Muscle of arm (tissue), 12 donors: ENCODE measurements around the gene SLC25A20. TPM values are rescaled to one million over a fixed set of nuclear protein-coding genes. Genes with fewer than 3 reads are reported as not detected.
"Not testable (repeated sequence)": the region's sequence is repeated elsewhere in the genome, so short reads cannot be mapped to it uniquely, and the experiment has no call there.

ENCODE experiments used
- DNase-seq: peaks from one replicate; pipeline ENCODE4 v3.0.0-alpha.2; 2013
- polyA plus RNA-seq, 12 donors: library from polyadenylated mRNA; unstranded; fragments of 120-200 nt; gene quantifications; one replicate each; pipeline ENCODE4 v1.2.1, GENCODE V29; 2013; ENCODE audit not compliant: insufficient read length in 12 of 12

SLC25A20 gene
- polyA plus RNA-seq, 12 donors: 11.3 to 20.8 (median 17.2) TPM; not detected in 1

DNA sequence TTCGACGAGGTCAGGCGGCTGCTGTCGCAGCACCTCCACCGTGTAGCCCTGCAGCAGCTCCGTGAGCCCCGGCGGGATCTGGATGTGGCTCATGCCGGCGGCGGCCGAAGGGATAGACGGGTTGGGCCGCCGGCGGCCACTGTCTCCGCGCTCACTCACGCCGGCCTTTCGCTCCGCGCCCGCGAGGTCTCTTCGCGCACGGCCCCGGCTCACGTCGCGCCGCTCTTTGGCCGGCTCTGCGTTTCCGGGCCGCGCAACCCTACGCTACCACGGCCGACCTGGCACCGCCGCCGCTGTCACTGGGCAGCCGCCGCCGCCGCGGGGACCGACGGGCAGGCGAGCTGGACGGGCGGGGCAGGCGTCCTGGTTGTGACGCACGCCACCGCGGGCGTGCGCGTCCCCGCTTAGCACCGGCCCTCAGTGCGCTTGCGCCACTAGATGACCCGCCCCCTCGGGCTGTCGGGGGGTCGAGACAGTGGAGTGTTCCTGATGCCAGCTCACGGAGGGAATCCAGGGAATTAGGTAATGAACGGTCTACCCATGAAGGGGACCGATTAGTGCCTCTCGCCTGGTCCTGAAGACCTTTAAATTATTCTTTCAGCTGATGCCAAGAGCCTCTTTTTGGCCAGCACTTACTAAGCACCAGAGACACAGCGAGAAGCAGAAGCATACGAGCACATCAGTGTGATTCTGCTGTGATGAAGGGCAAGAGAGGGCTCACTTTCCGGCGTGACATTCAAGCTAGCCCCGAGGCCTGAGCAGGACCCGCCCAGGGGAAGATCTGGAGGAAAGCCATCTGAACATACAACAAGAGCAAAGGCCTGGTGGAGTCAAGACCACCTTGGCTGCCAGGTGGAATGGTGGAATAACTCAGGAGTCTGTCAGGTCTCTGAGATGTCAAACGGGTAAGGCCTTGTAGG, 50.9 kb downstream of the SLC25A20 start, which contains the start of gene PRKAR2A:
PRKAR2A (minus strand) TSS at position 371 of the 920 bp plus-strand sequence; CDS start at position 93, 278 bp downstream.
- peak; percentile 94 for DNase-seq

GRCh38 chr3:48847053-48847503, 51.6 kb downstream of the SLC25A20 start:
- peak; percentile 64 for DNase-seq

DNA sequence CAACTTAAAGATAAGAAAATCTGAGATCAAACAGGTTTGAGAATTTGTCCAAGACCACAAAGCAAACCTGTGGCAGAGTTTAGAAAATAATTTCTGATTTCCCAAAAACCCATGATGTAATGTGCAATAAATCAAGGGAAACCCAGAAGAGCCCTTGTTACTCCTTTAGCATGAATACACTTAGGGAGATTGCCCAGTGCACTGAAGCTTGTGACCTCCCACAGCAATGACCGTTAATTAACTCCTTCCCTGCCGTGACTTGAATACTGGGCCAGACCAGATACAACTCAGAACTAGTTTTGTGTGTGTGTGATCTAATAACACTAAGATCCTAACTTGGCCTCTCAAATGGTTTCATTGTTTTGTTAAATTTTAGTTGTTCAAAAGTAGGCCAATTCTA, 53.5 kb downstream of the SLC25A20 start:
- no peak for DNase-seq

GRCh38 chr3:48837163-48837562, 61.5 kb downstream of the SLC25A20 start:
- no peak for DNase-seq

DNA sequence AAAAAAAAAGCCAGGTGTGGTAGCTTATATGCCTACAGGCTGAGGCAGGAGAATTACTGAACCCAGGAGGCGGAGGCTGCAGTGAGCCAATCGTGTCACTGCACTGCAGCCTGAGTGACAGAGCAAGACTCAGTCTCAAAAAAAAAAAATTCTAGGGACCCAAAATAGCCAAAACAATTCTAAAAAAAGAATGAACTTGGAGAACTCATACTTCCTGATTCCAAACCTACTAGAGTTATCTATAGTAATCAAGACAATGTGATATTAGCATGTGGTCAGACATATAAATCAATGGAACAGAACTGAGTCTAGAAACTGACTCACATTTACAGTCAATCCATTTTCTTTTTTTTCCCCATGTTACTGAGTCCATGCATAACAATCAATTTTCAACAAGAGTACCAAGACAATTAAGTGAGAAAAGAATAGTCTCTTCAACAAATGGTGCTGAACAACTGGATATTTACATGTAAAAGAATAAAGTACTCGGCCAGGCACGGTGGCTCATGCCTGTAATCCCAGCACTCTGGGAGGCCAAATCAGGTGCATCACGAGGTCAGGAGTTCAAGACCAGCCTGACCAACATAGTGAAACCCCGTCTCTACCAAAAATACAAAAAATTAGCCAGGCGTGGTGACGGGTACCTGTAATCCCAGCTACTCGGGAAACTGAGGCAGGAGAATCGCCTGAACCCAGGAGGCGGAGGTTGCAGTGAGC, 62.9 kb downstream of the SLC25A20 start:
- no peak for DNase-seq

GRCh38 chr3:48832684-48833083, 66.0 kb downstream of the SLC25A20 start:
- no peak for DNase-seq

DNA sequence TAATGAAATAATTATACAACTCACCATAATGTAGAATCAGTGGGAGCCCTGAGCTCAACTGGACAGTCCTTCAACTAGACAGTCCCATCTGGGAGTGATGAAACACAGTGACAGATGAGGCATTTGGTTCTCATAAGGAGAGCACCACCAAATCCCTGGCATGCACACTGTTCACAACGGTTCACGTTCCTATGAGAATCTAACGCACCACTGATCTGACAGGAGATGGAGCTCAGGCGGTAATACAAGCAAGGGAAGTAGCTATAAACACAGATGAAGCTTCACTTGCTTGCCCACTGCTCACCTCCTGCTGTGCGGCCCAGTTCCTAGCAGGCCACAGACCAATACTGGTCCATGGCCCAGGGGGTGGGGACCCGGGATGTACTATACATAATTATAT, 68.0 kb downstream of the SLC25A20 start:
- no peak for DNase-seq

- not testable (repeated sequence) for DNase-seq
Measured at GRCh38 chr3:48829525-48829924, 69.2 kb downstream of the SLC25A20 start.

GRCh38 chr3:48827874-48828273, 70.8 kb downstream of the SLC25A20 start:
- DNase-seq: not testable (repeated sequence)

- DNase-seq: no peak
Measured at GRCh38 chr3:48826451-48826850, 72.2 kb downstream of the SLC25A20 start.

GRCh38 chr3:48820612-48821324, 77.9 kb downstream of the SLC25A20 start:
- DNase-seq: no peak

DNA sequence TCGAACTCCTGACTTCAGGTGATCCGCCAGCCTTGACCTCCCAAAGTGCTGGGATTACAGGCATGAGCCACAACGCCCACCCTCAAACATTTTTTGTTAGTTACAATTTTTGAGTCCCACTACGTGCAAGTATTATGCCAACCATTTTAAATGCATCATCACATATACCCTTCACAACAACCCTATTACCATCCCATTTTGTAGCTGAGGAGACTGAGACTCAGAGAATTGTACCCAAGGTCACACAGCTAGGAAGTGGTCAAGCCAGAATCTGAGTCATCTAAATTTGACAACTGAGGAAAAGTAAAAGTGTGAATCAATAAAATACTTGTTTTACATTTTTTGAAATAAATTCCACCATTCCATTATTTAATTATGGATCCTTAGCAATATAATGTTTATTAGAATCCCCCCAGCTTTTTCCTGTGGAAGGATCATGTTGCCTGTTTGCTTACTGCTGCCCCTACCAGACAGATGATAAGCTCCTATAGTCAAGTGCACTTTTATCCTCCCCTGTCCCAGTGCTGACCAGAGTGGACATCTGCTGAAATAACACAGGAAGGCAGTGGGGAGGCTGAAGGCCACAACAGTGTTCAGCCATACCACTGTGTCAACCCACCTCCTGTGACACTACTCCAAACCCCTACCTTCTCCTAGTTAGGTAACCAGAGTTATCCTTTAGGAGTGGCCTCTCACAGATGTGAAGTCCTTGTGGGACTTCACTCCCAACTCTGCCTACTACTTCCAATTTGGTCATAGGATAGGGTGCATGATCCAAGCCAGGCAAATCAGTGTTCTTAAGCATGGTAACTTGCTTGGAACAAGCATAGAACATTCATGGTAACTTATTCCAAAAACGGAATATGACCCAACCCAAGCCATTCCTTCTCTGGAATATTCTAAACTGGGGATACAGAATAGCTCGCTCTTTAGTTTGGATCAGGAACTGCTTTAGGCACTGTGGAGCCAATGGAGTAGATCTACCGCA, 79.2 kb downstream of the SLC25A20 start:
- DNase-seq: no peak

DNA sequence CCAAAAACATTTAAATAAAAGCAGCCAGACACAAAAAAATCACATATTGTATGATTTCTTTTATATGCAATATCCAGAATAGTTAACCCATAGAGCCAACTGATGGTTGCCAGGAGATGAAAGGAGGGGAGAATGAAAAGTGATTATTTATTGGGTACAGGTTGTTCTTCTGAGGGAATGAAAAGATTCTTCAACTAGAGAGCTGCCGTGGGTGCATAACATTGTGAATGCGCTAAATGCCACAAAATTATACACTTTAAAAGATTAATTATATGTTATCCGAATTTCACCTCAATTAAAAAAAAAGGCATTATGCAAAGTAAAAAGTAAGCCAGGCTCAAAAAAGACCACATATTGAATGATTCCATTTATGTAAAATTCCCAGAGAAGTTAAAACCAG, 87.2 kb downstream of the SLC25A20 start:
- DNase-seq: no peak

Other genes with a start within 250 kb of the SLC25A20 start
- gene CELSR3, start 236.0 kb downstream of the SLC25A20 start, polyA plus RNA-seq: 1 to 10 TPM in 1 of 12 donors, under 1 TPM in 10, not detected in 1; 0.26 to 8.9 (median 0.54) TPM
- 10 to 100 TPM in 2 of 12 donors, 1 to 10 TPM in 9, not detected in 1; 5.2 to 17.8 (median 7.7) TPM for gene NCKIPSD, start 213.0 kb downstream of the SLC25A20 start, polyA plus RNA-seq
- 100 to 1,000 TPM in 3 of 12 donors, 10 to 100 TPM in 8, not detected in 1; 64.8 to 144 (median 77.8) TPM for gene IP6K2, start 181.7 kb downstream of the SLC25A20 start, polyA plus RNA-seq
- 100 to 1,000 TPM in 1 of 12 donors, 10 to 100 TPM in 11; 36.0 to 214 (median 44.3) TPM for gene PRKAR2A, start 51.0 kb downstream of the SLC25A20 start, polyA plus RNA-seq
- 10 to 100 TPM in 11 of 12 donors, not detected in 1; 48.3 to 95.2 (median 61.1) TPM for gene ARIH2, start 20.0 kb upstream of the SLC25A20 start, polyA plus RNA-seq
- gene P4HTM, start 91.4 kb upstream of the SLC25A20 start, polyA plus RNA-seq: 10 to 100 TPM in 8 of 12 donors, 1 to 10 TPM in 3, not detected in 1; 7.9 to 27.5 (median 12.0) TPM
- 100 to 1,000 TPM in 6 of 12 donors, 10 to 100 TPM in 5, not detected in 1; 88.7 to 167 (median 102) TPM for gene WDR6, start 108.5 kb upstream of the SLC25A20 start, polyA plus RNA-seq
- 10 to 100 TPM in 11 of 12 donors, not detected in 1; 27.3 to 42.9 (median 29.7) TPM for gene DALRD3, start 119.7 kb upstream of the SLC25A20 start, polyA plus RNA-seq
- gene NDUFAF3, start 123.2 kb upstream of the SLC25A20 start, polyA plus RNA-seq: 10 to 100 TPM in 11 of 12 donors, not detected in 1; 38.5 to 65.7 (median 52.5) TPM
- 100 to 1,000 TPM in 11 of 12 donors, not detected in 1; 195 to 254 (median 226) TPM for gene IMPDH2, start 130.5 kb upstream of the SLC25A20 start, polyA plus RNA-seq
- 100 to 1,000 TPM in 2 of 12 donors, 10 to 100 TPM in 10; 46.8 to 246 (median 61.4) TPM for gene QRICH1, start 195.2 kb upstream of the SLC25A20 start, polyA plus RNA-seq
- 100 to 1,000 TPM in 11 of 12 donors, not detected in 1; 231 to 302 (median 252) TPM for gene QARS1, start 205.9 kb upstream of the SLC25A20 start, polyA plus RNA-seq
- 10 to 100 TPM in 11 of 12 donors, not detected in 1; 30.0 to 63.7 (median 32.8) TPM for gene USP19, start 221.9 kb upstream of the SLC25A20 start, polyA plus RNA-seq
- 100 to 1,000 TPM; 197 to 456 (median 322) TPM for gene LAMB2, start 234.2 kb upstream of the SLC25A20 start, polyA plus RNA-seq